ENCODE measurements around the gene CCDC60.

CCDC60 gene

GRCh38 chr12:119340578-119340977, 6.0 kb downstream of the CCDC60 start:
- TF ChIP-seq FOXP2 (optimal IDR thresholded peaks at IDR 0.05; ENCODE audit: borderline replicate concordance, extremely low read depth, extremely low read length, insufficient read depth) (no peak), TAF1 (IDR thresholded peaks at IDR 0.05; ENCODE audit: borderline replicate concordance, insufficient read depth, low read length) (no peak), POLR2AphosphoS5 (IDR thresholded peaks at IDR 0.05; ENCODE audit: low read depth, low read length) (no peak), SIN3A (IDR thresholded peaks at IDR 0.05; ENCODE audit: borderline replicate concordance, insufficient read depth, low read length) (no peak), REST (IDR thresholded peaks at IDR 0.05; ENCODE audit: insufficient read depth in 1 of 2, low read depth in 2 of 2, low read length in 2 of 2) (no peak)

- no peak for TF ChIP-seq FOXP2 (optimal IDR thresholded peaks at IDR 0.05; ENCODE audit: borderline replicate concordance, extremely low read depth, extremely low read length, insufficient read depth)
- TF ChIP-seq POLR2AphosphoS5 (IDR thresholded peaks at IDR 0.05; ENCODE audit: low read depth, low read length): no peak
- no peak for TF ChIP-seq SIN3A (IDR thresholded peaks at IDR 0.05; ENCODE audit: borderline replicate concordance, insufficient read depth, low read length)
- TF ChIP-seq TAF1 (IDR thresholded peaks at IDR 0.05; ENCODE audit: borderline replicate concordance, insufficient read depth, low read length): no peak
- no peak for TF ChIP-seq REST (IDR thresholded peaks at IDR 0.05; ENCODE audit: insufficient read depth in 1 of 2, low read depth in 2 of 2, low read length in 2 of 2)
These were observed 6.5 kb downstream of the CCDC60 start for GRCh38 chr12:119341020-119341419.

GRCh38 chr12:119341988-119342387, 7.5 kb downstream of the CCDC60 start:
- TF ChIP-seq POLR2AphosphoS5 (IDR thresholded peaks at IDR 0.05; ENCODE audit: low read depth, low read length) (no peak), REST (IDR thresholded peaks at IDR 0.05; ENCODE audit: insufficient read depth in 1 of 2, low read depth in 2 of 2, low read length in 2 of 2) (no peak), TAF1 (IDR thresholded peaks at IDR 0.05; ENCODE audit: borderline replicate concordance, insufficient read depth, low read length) (no peak), FOXP2 (optimal IDR thresholded peaks at IDR 0.05; ENCODE audit: borderline replicate concordance, extremely low read depth, extremely low read length, insufficient read depth) (no peak)

GRCh38 chr12:119343130-119343529, 8.6 kb downstream of the CCDC60 start:
- no peak for TF ChIP-seq REST (IDR thresholded peaks at IDR 0.05; ENCODE audit: insufficient read depth in 1 of 2, low read depth in 2 of 2, low read length in 2 of 2)
- no peak for TF ChIP-seq POLR2AphosphoS5 (IDR thresholded peaks at IDR 0.05; ENCODE audit: low read depth, low read length)
- TF ChIP-seq TAF1 (IDR thresholded peaks at IDR 0.05; ENCODE audit: borderline replicate concordance, insufficient read depth, low read length): no peak
- no peak for TF ChIP-seq FOXP2 (optimal IDR thresholded peaks at IDR 0.05; ENCODE audit: borderline replicate concordance, extremely low read depth, extremely low read length, insufficient read depth)
- TF ChIP-seq SIN3A (IDR thresholded peaks at IDR 0.05; ENCODE audit: borderline replicate concordance, insufficient read depth, low read length): no peak

- TF ChIP-seq TAF1 (IDR thresholded peaks at IDR 0.05; ENCODE audit: borderline replicate concordance, insufficient read depth, low read length) (no peak), REST (IDR thresholded peaks at IDR 0.05; ENCODE audit: insufficient read depth in 1 of 2, low read depth in 2 of 2, low read length in 2 of 2) (no peak), SIN3A (IDR thresholded peaks at IDR 0.05; ENCODE audit: borderline replicate concordance, insufficient read depth, low read length) (no peak), POLR2AphosphoS5 (IDR thresholded peaks at IDR 0.05; ENCODE audit: low read depth, low read length) (no peak), FOXP2 (optimal IDR thresholded peaks at IDR 0.05; ENCODE audit: borderline replicate concordance, extremely low read depth, extremely low read length, insufficient read depth) (no peak)
These were observed 19.6 kb downstream of the CCDC60 start for GRCh38 chr12:119354172-119354571.
